HUES64 (cell line): Measurements from ENCODE around the gene DGKB.

Experiments used
- H3K27ac ChIP-seq: 2 replicates; pipeline ENCODE4 v1.7.0; 2013; ENCODE audit warnings: low read depth, low read length, inconsistent platforms
- H3K27me3 ChIP-seq: 2 replicates; pipeline ENCODE4 v1.6.1; 2013; ENCODE audit warnings: mild to moderate bottlenecking, low read length; ENCODE audit not compliant: insufficient read depth
- H3K36me3 ChIP-seq: 2 replicates; pipeline ENCODE4 v1.6.1; 2013; ENCODE audit warnings: mild to moderate bottlenecking, low read length; ENCODE audit not compliant: insufficient read depth
- H3K4me1 ChIP-seq: 2 replicates; pipeline ENCODE4 v1.6.1; 2013; ENCODE audit warnings: mild to moderate bottlenecking, low read length, moderate library complexity; ENCODE audit not compliant: insufficient read depth
- H3K4me3 ChIP-seq: 2 replicates; pipeline ENCODE4 v1.5.1; 2013; ENCODE audit warnings: mild to moderate bottlenecking, low read length, moderate library complexity
- H3K9ac ChIP-seq: 2 replicates; pipeline ENCODE4 v1.6.1; 2013; ENCODE audit warnings: mild to moderate bottlenecking, low read depth, low read length
- H3K9me3 ChIP-seq: 2 replicates; pipeline ENCODE4 v1.6.1; 2013; ENCODE audit warnings: low read depth, low read length; ENCODE audit not compliant: insufficient read depth
- WGBS: fragments of 150-250, 120-280 bp; methylation state at CpG from one replicate; pipeline ENCODE4 v1.1.7; 2013; ENCODE audit warnings: missing lambda C conversion rate; 5-methylcytosine and 5-hydroxymethylcytosine counted together

DGKB gene

GRCh38 chr7:14096159-14096558 lies 806.4 kb downstream of the DGKB start:
- WGBS, result 100% methylated on average over 1 of the region's 1 CpG

GRCh38 chr7:14095233-14095950 lies 807.2 kb downstream of the DGKB start:
- H3K27ac ChIP-seq, result no peak overlapping the region
- no peaks in the 10 kb centered on the region for H3K9me3 ChIP-seq
- no peaks in the 10 kb centered on the region for H3K27me3 ChIP-seq
- H3K4me1 ChIP-seq, result no peaks in the 10 kb centered on the region
- no peak overlapping the region for H3K9ac ChIP-seq
- H3K36me3 ChIP-seq, result no peaks in the 10 kb centered on the region
- H3K4me3 ChIP-seq, result no peak overlapping the region
- 95% methylated on average over 4 of the region's 4 CpGs for WGBS

More at GRCh38 chr7:14096159-14096558, 806.4 kb downstream of the DGKB start:
- H3K27me3 ChIP-seq, result no peaks in the 10 kb centered on the region
- no peaks in the 10 kb centered on the region for H3K9me3 ChIP-seq
- no peak overlapping the region for H3K4me3 ChIP-seq
- no peak overlapping the region for H3K9ac ChIP-seq
- no peak overlapping the region for H3K27ac ChIP-seq
- H3K4me1 ChIP-seq, result no peaks in the 10 kb centered on the region
- no peaks in the 10 kb centered on the region for H3K36me3 ChIP-seq
